ENCODE results near the gene PRDM16. TPM values are rescaled to one million over a fixed set of nuclear protein-coding genes. Genes with fewer than 3 reads are reported as not detected.

PRDM16 gene
- total and polyA plus RNA-seq, 2 of the 13 experiments (the other 11 are each of a cell fraction or from before 2014, with no cell fraction given), result 0.15 to 0.81 TPM

GRCh38 chr1:3336641-3337630 is 267.9 kb downstream of the PRDM16 start (continued):
- TF ChIP-seq NFYB (CRISPR knock-in tag; IDR thresholded peaks at IDR 0.05), result no peak
- TF ChIP-seq, protein P1, sequence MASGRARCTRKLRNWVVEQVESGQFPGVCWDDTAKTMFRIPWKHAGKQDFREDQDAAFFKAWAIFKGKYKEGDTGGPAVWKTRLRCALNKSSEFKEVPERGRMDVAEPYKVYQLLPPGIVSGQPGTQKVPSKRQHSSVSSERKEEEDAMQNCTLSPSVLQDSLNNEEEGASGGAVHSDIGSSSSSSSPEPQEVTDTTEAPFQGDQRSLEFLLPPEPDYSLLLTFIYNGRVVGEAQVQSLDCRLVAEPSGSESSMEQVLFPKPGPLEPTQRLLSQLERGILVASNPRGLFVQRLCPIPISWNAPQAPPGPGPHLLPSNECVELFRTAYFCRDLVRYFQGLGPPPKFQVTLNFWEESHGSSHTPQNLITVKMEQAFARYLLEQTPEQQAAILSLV (CRISPR knock-in tag; IDR thresholded peaks at IDR 0.05; ENCODE audit: borderline replicate concordance), result 0 out of 2 replicates have a peak, but pooled peaks have one; percentile 50
- TF ChIP-seq DRAP1 (CRISPR knock-in tag; IDR thresholded peaks at IDR 0.05), result no peak
- no peak for TF ChIP-seq HINFP (CRISPR knock-in tag; IDR thresholded peaks at IDR 0.05; ENCODE audit: low read depth)
- no peak for TF ChIP-seq HMGXB3 (CRISPR knock-in tag; IDR thresholded peaks at IDR 0.05; ENCODE audit: borderline replicate concordance)
- TF ChIP-seq HNRNPLL (IDR thresholded peaks at IDR 0.05; ENCODE audit: low read depth, low read length, poor library complexity, severe bottlenecking), result no peak
- peak; percentile 6 for TF ChIP-seq TEAD3 (CRISPR knock-in tag; optimal IDR thresholded peaks at IDR 0.05; ENCODE audit: borderline replicate concordance)
- TF ChIP-seq, protein P2, sequence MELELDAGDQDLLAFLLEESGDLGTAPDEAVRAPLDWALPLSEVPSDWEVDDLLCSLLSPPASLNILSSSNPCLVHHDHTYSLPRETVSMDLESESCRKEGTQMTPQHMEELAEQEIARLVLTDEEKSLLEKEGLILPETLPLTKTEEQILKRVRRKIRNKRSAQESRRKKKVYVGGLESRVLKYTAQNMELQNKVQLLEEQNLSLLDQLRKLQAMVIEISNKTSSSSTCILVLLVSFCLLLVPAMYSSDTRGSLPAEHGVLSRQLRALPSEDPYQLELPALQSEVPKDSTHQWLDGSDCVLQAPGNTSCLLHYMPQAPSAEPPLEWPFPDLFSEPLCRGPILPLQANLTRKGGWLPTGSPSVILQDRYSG (CRISPR knock-in tag; IDR thresholded peaks at IDR 0.05), result no peak
- 0 out of 2 replicates have a peak, but pooled peaks have one; percentile 27 for TF ChIP-seq ZNF780A (CRISPR knock-in tag; IDR thresholded peaks at IDR 0.05)
- no peak for TF ChIP-seq ZNF552 (CRISPR knock-in tag; IDR thresholded peaks at IDR 0.05; ENCODE audit: borderline replicate concordance)
- no peak for TF ChIP-seq PAXIP1 (CRISPR knock-in tag; conservative IDR thresholded peaks at IDR 0.05)
- TF ChIP-seq MAZ (IDR thresholded peaks at IDR 0.05; ENCODE audit: borderline replicate concordance, low read depth, low read length), result no peak
- TF ChIP-seq MAZ (CRISPR knock-in tag; IDR thresholded peaks at IDR 0.05; ENCODE audit: low read depth), result no peak
- no peak for TF ChIP-seq KAT7 (CRISPR knock-in tag; IDR thresholded peaks at IDR 0.05; ENCODE audit: borderline replicate concordance)
- TF ChIP-seq ZBTB7A (CRISPR knock-in tag; IDR thresholded peaks at IDR 0.05), result 0 out of 2 replicates have a peak, but pooled peaks have one; percentile 3
